Medulla oblongata (tissue), 1 donor: ENCODE results near the gene GGN.
"Not testable (repeated sequence)": the region's sequence is repeated elsewhere in the genome, so short reads cannot be mapped to it uniquely, and the experiment has no call there.

ENCODE experiments used
- DNase-seq: peaks from one replicate; pipeline ENCODE4 v3.0.0-alpha.2; 2015; ENCODE audit errors: extremely low spot score

GGN gene

GRCh38 chr19:38411041-38411712 is 23.3 kb upstream of the GGN start:
- DNase-seq, result no peak

GRCh38 chr19:38410407-38410806 is 22.6 kb upstream of the GGN start:
- not testable (repeated sequence) for DNase-seq

DNA sequence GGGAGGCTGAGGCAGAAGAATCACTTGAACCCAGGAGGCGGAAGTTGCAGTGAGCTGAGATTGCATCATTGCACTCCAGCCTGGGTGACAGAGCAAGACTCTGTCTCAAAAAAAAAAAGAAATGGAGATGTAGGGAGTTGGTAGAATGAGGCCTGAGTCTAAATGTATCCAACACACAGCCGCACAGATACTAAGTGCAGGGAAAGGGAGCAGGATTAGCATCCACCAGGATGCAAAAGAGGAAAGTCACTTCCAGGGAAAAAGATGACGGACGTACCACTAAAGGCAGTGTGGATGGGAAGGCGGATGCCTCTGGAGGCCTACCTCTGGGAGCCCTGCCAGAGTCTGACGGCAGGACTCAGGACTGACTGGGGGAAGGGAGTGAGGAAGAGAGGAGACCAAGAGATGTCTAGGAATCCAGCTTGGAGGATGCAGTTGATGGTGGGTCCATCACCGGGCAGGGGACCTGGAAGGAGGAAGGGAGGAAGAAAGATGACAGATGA is 21.8 kb upstream of the GGN start:
- DNase-seq, result no peak

GRCh38 chr19:38405276-38405675 is 17.4 kb upstream of the GGN start:
- DNase-seq, result no peak

GRCh38 chr19:38404858-38405257 is 17.0 kb upstream of the GGN start:
- no peak for DNase-seq

- peak; percentile 98 for DNase-seq
These were observed 15.3 kb upstream of the GGN start, which contains the start of gene FAM98C for GRCh38 chr19:38402967-38403674. Gene FAM98C (plus strand): TSS chr19:38403093. CDS start chr19:38403154, 61 bp downstream.

DNA sequence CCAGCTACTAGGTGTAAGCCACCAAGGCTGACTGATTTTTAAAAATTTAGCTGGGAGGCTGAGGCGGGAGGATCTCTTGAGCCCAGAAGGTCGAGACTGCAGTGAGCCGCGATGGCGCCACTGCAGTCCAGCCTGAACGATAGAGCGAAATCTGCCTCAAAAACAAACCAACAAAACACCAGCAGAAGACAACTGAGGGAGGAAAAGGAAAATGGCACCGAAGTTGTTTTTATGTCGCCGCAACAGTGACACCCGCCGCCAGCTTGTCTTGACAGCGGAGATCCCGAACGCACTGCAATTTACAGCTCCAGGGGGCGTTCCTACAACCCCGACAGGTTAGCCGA is 14.8 kb upstream of the GGN start:
- DNase-seq, result no peak

- no peak for DNase-seq
These were observed 13.3 kb upstream of the GGN start for GRCh38 chr19:38401148-38401547.

DNA sequence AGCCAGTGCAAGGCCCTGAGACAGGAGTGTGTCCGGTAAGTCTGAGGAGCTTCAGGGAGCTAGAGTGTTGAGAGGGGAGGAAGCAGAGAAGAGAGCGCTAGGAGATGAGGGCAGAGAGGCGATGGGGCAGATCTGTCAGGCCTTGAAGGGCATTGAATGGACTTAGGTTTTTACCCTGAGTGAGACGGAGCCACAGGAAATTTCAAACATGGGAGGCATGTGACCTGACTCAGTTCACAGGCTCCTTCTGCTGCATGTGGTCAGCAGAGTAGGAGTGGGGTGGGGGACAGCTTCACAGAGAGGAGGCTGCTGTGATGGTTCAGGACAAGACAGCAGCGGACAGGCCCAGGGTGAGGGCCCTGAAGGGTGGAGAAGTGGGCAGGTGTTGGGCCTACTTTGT is 12.5 kb upstream of the GGN start:
- no peak for DNase-seq

- DNase-seq, result no peak
These were observed 11.7 kb upstream of the GGN start for GRCh38 chr19:38399537-38399936.

GRCh38 chr19:38399081-38399480 is 11.2 kb upstream of the GGN start:
- no peak for DNase-seq

- DNase-seq, result no peak
These were observed 7.7 kb upstream of the GGN start for GRCh38 chr19:38395381-38396114.

- DNase-seq, result no peak
These were observed 6.7 kb upstream of the GGN start for GRCh38 chr19:38394488-38394887.

DNA sequence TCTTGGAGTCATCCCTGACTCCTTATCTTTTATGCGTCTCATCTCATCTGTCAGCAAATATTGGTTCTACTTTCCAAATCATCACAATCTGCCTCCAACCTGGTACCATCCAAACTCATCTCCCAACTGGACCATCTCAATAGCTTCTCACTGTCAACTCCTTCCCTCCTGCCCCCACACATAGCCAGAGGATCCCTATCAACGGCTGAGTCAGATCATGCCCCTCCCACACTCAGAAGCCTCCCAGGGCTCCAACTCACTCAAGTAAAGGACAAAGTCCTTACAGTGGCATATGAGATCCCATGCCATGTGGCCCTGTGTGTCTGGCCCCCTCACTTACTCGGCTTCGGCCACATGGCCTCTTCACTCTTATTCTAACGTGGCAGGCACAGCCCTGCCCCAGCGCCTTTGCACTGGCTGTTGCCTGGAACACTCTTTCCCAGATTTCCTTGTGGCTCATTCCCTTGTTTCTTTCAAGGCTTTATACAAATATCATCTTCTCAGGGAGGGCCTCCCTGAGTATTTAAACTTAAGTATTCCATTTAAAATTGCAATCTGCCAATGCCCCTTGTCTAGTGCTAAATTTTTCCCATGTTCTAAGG is 5.0 kb upstream of the GGN start:
- DNase-seq, result no peak

DNA sequence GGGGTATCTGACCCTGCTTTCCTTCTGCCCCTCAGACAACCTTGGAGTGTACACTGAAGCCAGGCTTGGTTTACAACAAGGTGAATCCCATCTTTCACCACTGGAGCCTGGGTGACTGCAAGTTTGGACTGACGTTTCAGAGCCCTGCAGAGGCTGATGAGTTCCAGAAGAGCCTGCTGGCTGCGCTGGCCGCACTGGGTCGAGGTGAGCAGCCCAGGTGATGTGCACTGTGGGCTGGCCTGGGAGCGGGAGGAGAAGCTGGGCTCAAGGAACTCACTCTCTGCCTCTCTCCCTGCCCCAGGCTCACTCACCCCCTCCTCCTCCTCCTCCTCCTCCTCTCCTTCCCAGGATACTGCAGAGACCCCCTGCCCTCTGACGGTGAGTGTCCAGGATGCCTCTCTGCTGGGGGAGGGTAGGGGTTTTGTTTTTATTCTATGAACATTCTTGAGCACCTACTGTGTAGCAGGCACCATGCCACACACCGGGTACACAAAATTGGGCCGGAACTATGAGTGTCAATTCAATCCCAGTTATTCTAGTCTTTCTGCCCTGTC is 4.2 kb upstream of the GGN start:
- DNase-seq, result no peak

DNA sequence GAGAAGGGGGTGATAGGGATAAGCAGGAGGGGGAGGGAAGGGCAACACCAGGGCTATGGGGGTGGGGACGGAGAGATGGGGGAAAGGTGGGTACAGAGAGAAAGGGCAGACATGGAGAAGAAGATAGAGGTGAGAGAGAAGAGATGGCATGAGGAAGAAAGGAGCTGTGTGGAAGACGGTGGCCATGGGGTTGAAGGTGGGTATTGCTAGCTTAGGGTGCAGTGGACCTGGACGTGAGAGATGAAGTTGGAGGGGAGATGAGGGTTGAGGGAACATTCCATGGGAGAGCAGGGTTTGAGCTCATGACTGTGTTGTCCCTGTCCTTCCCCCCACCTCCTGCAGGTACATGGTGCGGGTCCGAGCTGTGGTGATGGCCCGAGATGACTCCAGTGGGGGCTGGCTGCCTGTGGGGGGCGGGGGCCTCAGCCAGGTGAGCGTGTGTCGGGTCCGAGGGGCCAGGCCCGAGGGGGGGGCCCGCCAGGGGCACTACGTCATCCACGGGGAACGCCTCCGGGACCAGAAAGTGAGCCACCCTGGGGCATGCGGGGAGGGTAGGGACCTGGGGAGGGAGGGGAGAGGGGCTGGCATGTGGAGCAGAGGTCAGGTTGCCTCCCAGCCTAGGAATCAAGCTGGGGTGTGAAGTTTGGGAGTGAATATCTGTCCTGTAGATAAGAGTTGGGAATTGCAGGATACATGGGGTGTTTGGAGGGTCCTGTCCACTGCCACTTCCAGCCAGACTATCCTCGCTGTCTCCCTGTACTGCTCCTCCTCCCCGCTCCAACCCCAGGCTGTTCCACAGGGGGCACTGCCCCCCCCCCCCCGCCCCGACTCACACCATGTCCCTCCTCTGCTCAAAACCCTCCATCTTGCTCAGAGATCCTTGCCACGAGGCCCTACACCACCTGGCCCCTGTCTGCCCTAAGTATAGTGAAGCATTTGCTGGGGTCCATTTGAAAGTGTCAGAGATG is 2.4 kb upstream of the GGN start:
- DNase-seq, result no peak

GRCh38 chr19:38389101-38389925 is 1.5 kb upstream of the GGN start:
- DNase-seq, result peak; percentile 12

- DNase-seq, result no peak
These were observed 691 bp upstream of the GGN start, which contains the start of gene SPRED3 for GRCh38 chr19:38388349-38389100. Gene SPRED3 (plus strand): TSS chr19:38388697. CDS start chr19:38390303, 1,606 bp downstream.

GRCh38 chr19:38386971-38387549 is 774 bp downstream of the GGN start:
- no peak for DNase-seq
